Neural progenitor cell (in vitro differentiated cells): Measurements from ENCODE around the gene ITSN1.

Experiments
- CTCF ChIP-seq: fragments of 200-600 bp; sonication (generic); IDR thresholded peaks from 2 replicates; pipeline ENCODE4 v1.5.1; 2017; ENCODE audit warnings: antibody characterized with exemption, mild to moderate bottlenecking
- EZH2 ChIP-seq: fragments of 200-600 bp; sonication (generic); IDR thresholded peaks from 2 replicates; pipeline ENCODE4 v1.6.1; 2017; ENCODE audit warnings: antibody characterized with exemption, mild to moderate bottlenecking, moderate library complexity

GRCh38 chr21:33770542-33770941, 128.2 kb downstream of the ITSN1 start:
- no peak for TF ChIP-seq CTCF
- TF ChIP-seq EZH2, result no peak
